HG03097 (cell line): ENCODE data around the gene CLPTM1L.
"Not testable (repeated sequence)": the region's sequence is repeated elsewhere in the genome, so short reads cannot be mapped to it uniquely, and the experiment has no call there.

Experiments
- ATAC-seq: cut with Tn5 transposase; IDR thresholded peaks from one replicate; pipeline ENCODE4 v1.9.1; 2021; ENCODE audit not compliant: unreplicated experiment, low FRiP score

CLPTM1L gene

GRCh38 chr5:1381370-1382247 is 36.7 kb upstream of the CLPTM1L start:
- no peak for ATAC-seq

DNA sequence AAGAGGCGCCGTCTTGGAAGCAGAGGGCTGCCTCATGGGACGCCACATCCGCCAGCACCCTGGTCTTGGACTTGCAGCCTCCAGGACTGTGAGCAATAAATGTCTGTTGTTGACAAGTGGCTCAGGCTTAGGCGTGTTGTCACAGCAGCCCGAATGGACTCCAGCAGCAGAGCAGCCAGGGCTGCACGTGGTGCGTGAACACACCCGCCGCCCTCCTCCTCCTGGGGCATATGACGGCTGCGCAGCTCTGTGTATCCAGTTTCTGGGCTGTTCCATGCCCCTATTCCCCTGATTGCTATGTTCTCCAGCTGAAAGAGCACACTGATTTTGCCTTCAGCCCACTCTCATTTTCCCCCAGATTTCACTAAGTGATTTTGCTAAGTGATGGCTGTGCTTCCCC is 36.0 kb upstream of the CLPTM1L start:
- no peak for ATAC-seq

DNA sequence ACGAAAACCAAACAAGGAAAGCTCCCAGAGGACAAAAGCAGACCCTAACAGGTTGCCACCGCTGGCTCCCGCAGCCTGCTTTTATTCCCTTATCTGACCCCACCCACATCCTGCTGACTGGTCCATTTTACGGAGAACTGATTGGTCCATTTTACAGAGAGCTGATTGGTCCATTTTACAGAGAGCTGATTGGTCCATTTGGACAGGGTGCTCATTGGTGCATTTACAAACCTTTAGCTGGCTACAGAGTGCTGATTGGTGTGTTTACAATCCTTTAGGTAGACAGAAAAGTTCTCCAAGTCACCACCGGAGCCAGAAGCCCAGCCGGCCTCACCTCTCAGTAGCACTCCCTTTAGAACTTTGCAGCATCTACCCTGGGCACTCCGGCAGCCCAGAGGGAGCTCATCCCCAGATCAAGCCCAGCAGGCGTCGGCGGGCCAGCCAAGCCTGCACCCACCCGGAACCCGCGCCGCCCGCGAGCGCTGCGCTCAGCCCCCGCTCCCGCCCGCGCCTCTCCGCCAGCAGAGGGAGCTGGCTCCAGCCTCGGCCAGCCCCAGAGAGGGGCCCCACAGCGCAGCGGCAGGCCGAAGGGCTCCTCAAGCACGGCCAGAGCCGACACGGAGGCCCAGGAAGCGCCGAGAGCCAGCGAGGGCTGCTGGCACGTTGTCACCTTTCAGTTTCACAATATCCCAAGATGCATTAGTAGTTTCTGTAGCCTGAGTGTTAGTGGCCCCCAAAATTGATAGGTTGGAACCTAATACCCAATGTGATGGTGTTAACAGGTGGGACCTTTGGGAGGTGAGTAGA is 35.3 kb upstream of the CLPTM1L start:
- ATAC-seq, result no peak

- no peak for ATAC-seq
Observed at GRCh38 chr5:1378866-1379659, 34.2 kb upstream of the CLPTM1L start.

GRCh38 chr5:1378096-1378495 is 33.2 kb upstream of the CLPTM1L start:
- ATAC-seq, result no peak

DNA sequence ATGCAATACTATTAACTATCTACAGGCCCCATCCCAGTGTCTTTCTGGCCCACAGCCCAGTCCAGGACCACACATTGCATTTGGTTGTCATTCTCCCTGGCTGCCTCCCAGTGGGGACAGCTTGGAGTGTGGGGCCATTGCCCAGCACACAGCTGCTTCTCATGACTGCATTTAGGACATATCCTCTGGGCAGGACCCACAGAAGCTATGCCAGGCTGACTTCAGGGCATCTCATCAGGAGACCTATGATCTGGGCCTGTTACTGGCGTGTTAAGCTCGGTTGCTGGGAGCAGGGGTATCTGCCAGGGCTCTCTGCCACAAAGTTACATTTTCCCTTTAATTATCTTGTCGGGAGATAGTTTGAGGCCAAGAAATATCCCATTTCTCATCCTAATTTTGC is 32.1 kb upstream of the CLPTM1L start:
- no peak for ATAC-seq

DNA sequence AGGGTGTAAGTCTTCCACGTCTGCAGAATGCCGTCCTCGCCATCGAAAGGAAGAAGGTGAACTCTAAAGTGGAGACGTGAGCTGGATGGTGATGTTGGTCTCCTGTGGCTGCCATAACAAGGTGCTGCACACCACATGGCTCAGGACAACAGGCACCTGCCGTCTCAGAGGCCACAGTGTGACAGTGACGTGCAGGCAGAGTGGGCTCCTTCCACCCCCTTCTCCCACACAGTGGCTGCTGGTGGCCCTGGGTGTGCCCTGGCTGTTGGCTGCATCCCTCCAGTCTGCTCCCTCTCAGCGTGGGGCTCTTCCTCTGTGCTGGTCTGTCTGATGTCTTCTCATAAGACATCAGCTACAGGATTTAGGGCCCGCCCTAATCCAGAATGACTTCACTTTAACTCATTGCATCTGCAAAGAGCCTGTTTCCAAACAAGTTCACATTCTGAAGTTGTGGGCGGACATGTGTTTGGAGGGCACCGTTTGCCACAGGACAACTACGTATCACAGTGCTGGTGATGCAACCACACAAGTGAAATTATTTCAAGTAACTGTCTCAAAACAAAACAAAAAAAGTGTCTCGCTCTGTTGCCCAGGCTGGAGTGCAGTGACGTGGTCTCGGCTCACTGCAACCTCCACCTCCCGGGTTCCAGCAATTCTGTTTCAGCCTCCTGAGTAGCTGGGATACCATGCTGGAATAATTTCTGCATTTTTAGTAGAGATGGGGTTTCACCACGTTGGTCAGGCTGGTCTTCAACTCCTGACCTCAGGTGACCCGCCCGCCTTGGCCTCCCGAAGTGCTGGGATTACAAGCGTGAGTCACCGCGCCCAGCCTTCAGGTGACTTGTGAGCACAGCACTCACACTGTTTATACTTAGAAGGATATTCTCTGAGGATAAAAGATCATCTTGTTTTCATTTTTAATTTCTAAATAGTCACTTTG is 31.2 kb upstream of the CLPTM1L start:
- no peak for ATAC-seq

- ATAC-seq, result no peak
Observed at GRCh38 chr5:1374679-1375055, 29.8 kb upstream of the CLPTM1L start.

- no peak for ATAC-seq
Observed at GRCh38 chr5:1374030-1374678, 29.3 kb upstream of the CLPTM1L start.

DNA sequence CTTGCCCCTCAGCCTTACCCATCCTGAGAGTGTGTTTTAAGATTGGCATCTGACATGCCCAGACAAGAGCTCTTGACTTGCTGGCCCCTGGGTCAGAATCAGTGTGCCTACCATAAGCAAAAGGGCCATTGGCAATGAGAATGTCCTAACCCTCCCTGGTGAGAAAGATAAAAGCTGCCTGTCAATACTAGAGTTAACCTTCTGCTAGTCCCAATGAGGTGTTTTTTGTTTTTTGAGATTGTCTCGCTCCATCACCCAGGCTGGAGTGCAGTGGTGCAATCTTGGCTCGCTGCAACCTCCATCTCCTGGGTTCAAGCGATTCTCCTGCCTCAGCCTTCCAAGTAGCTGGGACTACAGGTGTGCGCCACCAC is 27.1 kb upstream of the CLPTM1L start:
- ATAC-seq, result not testable (repeated sequence)

DNA sequence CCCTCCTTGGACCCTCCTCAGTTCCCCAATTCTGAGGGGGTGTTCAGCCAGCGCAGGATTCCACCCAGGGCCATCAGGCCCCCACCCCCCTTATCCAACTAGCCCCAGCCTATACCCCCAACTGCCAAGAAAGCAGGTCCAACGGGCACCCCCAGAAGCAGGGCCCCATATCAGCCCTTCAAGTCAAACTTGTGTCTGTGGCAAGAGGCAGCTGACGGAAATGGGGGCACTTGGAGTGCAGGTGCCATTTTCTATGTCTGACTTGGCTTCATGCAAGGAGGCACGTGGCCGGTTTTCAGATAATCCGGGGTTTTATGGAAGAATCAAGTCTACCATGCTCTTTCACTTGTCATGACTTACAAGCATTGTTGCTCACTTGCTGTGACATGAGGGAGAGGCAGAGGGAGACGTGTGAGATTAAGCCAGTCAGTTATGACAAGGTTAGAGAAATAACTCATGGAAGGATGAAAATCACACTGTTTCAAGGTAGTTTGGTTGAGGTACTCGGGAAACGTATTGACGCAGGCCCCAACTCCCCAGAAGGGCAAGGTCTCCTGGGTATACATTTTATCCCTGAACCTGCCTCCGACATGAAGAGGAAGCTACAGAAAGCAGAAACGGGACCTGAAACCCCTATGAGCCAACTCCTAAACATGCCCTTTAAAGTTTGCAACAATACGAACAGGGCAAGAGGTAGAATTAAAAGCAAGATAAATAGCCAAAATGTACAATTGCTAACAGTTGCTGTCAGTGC is 26.5 kb upstream of the CLPTM1L start:
- ATAC-seq, result no peak

- ATAC-seq, result no peak
Observed at GRCh38 chr5:1370006-1370405, 25.1 kb upstream of the CLPTM1L start.

DNA sequence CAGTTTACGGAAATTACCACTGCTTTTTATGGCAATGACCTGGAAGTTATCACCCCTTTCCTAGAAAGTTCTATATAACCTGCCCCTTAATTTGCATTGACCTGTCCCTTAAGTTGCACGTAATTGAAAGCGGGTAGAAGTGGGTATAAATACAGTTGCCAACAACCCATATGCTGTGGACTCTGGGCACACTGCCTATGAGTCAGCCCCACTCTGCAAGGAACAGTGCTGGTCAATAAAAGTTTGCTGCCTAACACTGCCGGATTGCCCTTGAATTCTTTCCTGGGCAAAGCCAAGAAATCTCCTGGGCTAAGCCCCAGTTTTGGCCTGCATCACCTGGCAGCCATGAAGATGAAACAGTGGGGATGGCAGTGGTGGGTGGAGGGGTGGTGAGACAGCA is 23.9 kb upstream of the CLPTM1L start:
- ATAC-seq, result no peak

- ATAC-seq, result no peak
Observed at GRCh38 chr5:1368236-1368635, 23.3 kb upstream of the CLPTM1L start.

DNA sequence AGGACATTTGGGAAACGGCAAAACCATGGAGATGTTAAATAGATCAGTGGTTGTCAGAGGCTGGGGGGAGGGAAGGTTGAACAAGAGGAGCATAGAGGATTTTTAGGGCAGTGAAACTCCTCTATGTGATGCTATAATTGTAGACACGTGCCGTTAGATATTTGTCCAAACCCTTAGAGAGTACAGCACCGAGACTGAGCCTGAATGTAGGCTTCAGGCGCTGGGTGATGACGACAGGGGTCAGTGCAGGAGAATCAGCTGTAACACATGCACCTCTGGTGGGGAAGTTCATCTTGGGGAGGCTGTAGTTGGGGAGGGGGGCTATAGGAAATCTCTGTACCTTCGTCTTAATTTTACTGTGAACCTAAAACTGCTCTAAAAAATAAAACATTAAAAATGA is 22.2 kb upstream of the CLPTM1L start:
- ATAC-seq, result no peak

- ATAC-seq, result no peak
Observed at GRCh38 chr5:1366514-1366913, 21.6 kb upstream of the CLPTM1L start.

GRCh38 chr5:1364211-1364610 is 19.3 kb upstream of the CLPTM1L start:
- ATAC-seq, result no peak

GRCh38 chr5:1363581-1363980 is 18.7 kb upstream of the CLPTM1L start:
- ATAC-seq, result no peak

- no peak for ATAC-seq
Observed at GRCh38 chr5:1363160-1363559, 18.3 kb upstream of the CLPTM1L start.
